Hepatocyte (in vitro differentiated cells): ENCODE measurements around the gene DPP9.

Experiments used
- CTCF ChIP-seq: fragments of 200-600 bp; sonication (generic); IDR thresholded peaks from 2 replicates; pipeline ENCODE4 v1.5.1; 2016; ENCODE audit warnings: antibody characterized with exemption, mild to moderate bottlenecking; ENCODE audit not compliant: poor library complexity
- EZH2 ChIP-seq: fragments of 200-600 bp; sonication (generic); IDR thresholded peaks from 2 replicates; pipeline ENCODE4 v1.6.1; 2016; ENCODE audit warnings: antibody characterized with exemption, mild to moderate bottlenecking, borderline replicate concordance
- EZH2phosphoT487 ChIP-seq: fragments of 200-600 bp; sonication (generic); IDR thresholded peaks from one replicate; pipeline ENCODE4 v1.6.1; 2018; ENCODE audit warnings: antibody characterized with exemption, mild to moderate bottlenecking, low read depth, moderate library complexity; ENCODE audit not compliant: unreplicated experiment, severe bottlenecking

GRCh38 chr19:4722671-4723594 is 709 bp downstream of the DPP9 start:
- TF ChIP-seq CTCF (no peak), EZH2 (no peak), EZH2phosphoT487 (no peak)
